ENCODE measurements around the gene ZXDC. TPM values are rescaled to one million over a fixed set of nuclear protein-coding genes. Genes with fewer than 3 reads are reported as not detected.

ZXDC gene
- total RNA-seq, 1 donor from 2014 or later, result 38.4 TPM

- no peak for TF ChIP-seq CTCF (IDR thresholded peaks at IDR 0.05; ENCODE audit: insufficient read depth, low read length, poor library complexity, severe bottlenecking)
Measured at GRCh38 chr3:126495786-126496185, 20.1 kb upstream of the ZXDC start.

DNA sequence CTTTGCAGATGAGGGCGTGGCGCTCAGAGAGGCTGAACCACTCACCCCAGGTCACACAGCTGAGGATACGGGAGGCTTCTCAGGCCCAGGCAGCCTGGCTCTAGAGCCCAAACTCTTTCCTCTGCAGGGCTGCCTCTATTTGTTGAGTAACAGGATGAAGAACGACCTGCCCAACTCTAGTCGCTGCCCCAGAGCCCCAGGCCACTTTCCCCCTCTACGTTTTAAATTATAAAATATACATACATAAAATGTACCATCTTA, 19.2 kb upstream of the ZXDC start:
- DNase-seq (ENCODE audit: low read depth), result no peak
- H3K4me3 ChIP-seq (ENCODE audit: low read depth, low read length), result no peak overlapping the region

More at GRCh38 chr3:126495786-126496185, 20.1 kb upstream of the ZXDC start:
- Histone ChIP-seq H3K36me3 (ENCODE audit: control insufficient read depth, insufficient read depth, low read length) (no peaks in the 10 kb centered on the region), H3K27me3 (ENCODE audit: control insufficient read depth, insufficient read depth, low read length) (peaks cover 5% of the 10 kb centered on the region), H3K4me3 (ENCODE audit: low read depth, low read length) (no peak overlapping the region)
- no peak for DNase-seq (ENCODE audit: low read depth)

GRCh38 chr3:126494204-126494969, 18.7 kb upstream of the ZXDC start:
- DNase-seq (ENCODE audit: low read depth), result no peak
- H3K4me3 ChIP-seq (ENCODE audit: low read depth, low read length), result no peak overlapping the region
- no peaks in the 10 kb centered on the region for H3K36me3 ChIP-seq (ENCODE audit: control insufficient read depth, insufficient read depth, low read length)
- TF ChIP-seq CTCF (IDR thresholded peaks at IDR 0.05; ENCODE audit: insufficient read depth, low read length, poor library complexity, severe bottlenecking), result no peak
- peaks cover 8% of the 10 kb centered on the region for H3K27me3 ChIP-seq (ENCODE audit: control insufficient read depth, insufficient read depth, low read length)

More for the DNA sequence above, 19.2 kb upstream of the ZXDC start:
- no peak for TF ChIP-seq CTCF (IDR thresholded peaks at IDR 0.05; ENCODE audit: insufficient read depth, low read length, poor library complexity, severe bottlenecking)
- H3K36me3 ChIP-seq (ENCODE audit: control insufficient read depth, insufficient read depth, low read length), result no peaks in the 10 kb centered on the region
- peaks cover 8% of the 10 kb centered on the region for H3K27me3 ChIP-seq (ENCODE audit: control insufficient read depth, insufficient read depth, low read length)

DNA sequence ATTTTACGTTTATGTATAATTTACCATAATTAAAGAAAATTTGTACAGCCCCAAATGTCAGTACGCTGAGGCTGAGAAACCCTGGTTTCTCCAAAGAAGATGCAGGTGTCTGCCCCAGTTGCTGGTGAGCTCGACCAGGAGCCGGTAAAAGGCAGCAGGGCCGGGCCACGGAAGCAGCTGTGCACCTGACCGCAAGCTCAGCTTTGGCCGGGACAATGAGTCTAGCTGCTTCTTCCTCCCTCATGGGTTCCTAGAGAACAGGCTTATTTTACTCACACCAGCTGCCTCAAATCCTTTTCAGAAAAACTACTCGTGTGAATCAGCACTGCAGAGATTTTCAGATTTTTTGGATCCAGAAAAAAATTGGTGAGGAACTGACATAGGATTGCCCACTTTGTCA, 18.0 kb upstream of the ZXDC start:
- peaks cover 11% of the 10 kb centered on the region for H3K27me3 ChIP-seq (ENCODE audit: control insufficient read depth, insufficient read depth, low read length)
- no peak for DNase-seq (ENCODE audit: low read depth)
- TF ChIP-seq CTCF (IDR thresholded peaks at IDR 0.05; ENCODE audit: insufficient read depth, low read length, poor library complexity, severe bottlenecking), result no peak
- no peak overlapping the region for H3K4me3 ChIP-seq (ENCODE audit: low read depth, low read length)
- H3K36me3 ChIP-seq (ENCODE audit: control insufficient read depth, insufficient read depth, low read length), result no peaks in the 10 kb centered on the region

DNA sequence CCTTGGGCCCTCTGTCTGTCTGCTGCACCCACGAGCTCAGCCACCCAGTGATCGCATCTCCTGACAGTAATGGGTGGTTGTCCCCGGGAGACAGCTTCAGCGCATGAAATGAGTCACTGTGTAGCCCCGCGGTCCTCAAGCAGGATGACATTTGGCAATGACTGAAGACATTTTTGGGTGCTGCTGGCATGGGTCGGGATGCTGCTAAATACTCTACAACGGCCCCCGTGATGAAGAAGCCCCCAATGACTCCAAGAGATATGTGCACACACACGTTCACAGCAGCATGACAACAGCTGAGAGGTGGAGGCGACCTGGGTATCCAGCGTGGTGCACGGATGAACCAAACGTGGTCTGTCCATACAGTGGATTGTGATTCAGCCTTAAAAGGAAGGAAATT, 17.4 kb upstream of the ZXDC start:
- no peak overlapping the region for H3K4me3 ChIP-seq (ENCODE audit: low read depth, low read length)
- no peak for DNase-seq (ENCODE audit: low read depth)
- no peak for TF ChIP-seq CTCF (IDR thresholded peaks at IDR 0.05; ENCODE audit: insufficient read depth, low read length, poor library complexity, severe bottlenecking)

More for the DNA sequence above, 17.4 kb upstream of the ZXDC start:
- no peaks in the 10 kb centered on the region for H3K36me3 ChIP-seq (ENCODE audit: control insufficient read depth, insufficient read depth, low read length)
- peaks cover 13% of the 10 kb centered on the region for H3K27me3 ChIP-seq (ENCODE audit: control insufficient read depth, insufficient read depth, low read length)
